NCI-H1417 treated with DMSO at 0.1 percent for 48 hours (cell line): ENCODE measurements around the gene CYFIP1.
"Not testable (repeated sequence)": the region's sequence is repeated elsewhere in the genome, so short reads cannot be mapped to it uniquely, and the experiment has no call there.

Experiments
- DNase-seq: peaks from one replicate; lab custom pipeline; 2025; lab: John Stamatoyannopoulos, UW

CYFIP1 gene

DNA sequence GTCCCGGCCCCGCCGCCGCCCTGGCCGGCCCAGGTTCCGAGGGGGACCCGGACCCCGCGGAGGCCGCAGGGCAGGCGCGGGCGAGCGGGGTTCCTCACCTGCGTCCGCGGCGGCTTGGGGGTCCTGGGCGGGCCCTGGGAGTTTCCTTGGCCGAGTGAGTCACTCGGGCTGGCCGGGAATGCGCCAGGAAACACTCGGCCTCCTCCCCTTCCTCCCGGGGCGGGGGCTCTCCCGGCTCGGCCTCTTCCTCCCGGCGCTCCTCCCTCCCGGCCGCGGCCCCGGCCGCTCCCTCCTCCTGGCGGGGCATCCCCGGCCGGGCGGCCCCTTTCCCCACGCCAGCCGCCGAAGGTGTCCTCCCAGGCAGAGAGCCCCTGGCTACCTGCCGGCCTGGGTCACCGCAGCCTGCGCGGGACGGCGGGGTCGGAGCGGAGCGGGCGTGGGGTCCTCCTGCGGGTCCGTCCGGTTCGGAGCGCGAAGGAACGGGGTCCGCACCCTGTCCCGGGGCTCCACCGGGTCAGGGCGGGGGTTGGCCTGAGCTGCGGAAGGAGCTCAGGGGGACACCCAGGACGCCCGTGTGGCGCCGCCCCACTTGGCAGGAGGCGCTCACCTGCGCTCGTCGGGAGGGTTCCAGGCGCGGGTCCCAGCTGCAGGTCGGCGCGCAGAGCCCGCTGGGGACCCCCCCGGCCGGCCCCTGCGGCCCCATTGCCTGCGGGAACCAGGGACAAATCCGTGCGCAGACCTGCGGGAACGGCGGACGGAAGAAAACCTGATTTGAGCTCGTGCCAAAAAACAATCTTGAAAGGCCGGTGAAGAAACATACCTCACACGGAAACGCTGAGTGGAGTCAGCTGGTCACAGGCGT is at the start of gene CYFIP1:
Gene CYFIP1 (minus strand): TSS at position 180 of the 862 bp plus-strand sequence. CDS start 33,083 bp downstream, outside the sequence.
- no peak for DNase-seq

- no peak for DNase-seq
These were observed 46.0 kb upstream of the CYFIP1 start for GRCh38 chr15:23026218-23026617.

DNA sequence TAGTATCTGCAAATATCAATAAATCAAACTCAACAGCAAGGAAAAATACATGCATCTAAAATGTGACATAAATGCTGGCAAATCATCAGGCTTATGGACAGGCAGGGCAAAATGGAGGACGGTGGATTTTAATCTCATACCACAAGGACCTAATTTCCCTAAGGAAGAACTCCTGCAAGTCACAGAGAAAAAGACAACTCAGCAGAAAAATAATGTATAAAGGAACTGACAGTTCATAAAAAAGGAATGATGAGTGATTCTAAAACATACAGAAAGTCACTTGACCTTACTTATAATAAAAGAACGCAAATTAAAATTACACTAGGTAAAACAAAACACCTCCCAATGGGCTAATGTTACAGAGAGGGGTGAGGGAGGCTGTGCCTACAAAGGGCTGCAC is 42.0 kb upstream of the CYFIP1 start:
- DNase-seq, result no peak

DNA sequence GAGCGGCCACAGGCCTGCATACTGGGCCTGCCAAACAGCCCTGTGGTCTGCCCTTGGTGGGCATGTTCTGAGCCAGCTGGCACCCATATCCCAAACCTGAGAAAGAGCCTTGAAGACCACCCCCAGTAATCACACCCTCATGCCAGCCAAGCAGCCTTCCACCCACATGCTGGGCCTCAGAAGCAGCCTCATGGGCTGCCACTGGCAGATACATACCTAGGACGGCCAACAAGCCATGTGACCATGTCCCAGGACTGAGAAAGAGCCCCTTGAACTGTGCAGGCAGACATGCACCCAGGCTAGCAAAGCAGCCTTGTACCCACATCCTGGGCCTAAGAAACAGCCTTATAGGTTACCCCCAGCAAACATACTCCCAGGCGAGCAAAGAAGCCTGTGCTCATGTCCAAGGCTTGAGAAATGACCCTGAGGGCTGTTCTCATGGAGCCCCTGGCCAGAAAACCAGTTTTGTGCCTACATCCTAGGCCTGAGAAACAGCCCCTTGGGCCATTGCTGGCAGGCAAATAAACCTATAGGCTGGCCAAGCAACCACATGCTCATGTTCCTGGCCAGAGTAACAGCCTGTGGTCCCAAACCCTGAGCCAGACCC is 34.3 kb upstream of the CYFIP1 start:
- DNase-seq, result no peak

DNA sequence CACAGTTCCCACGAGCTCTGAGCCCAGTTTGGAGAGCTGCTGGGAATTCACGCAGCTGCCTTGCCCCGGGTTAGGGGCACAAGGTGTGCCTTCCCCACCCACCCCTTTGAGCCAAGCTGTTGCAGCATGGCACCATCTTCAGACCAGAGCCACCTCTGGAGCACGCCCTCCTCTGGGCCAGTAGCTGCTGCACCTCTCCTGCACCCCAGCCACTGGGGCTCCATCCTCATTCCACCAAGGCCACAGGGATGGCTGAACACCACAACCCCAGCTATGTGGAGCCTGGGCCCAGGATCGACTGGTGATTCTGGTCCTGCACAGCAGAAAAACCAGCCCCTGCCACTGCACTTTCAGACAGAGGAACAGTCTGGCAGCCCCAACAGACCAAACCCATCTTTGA is 33.5 kb upstream of the CYFIP1 start:
- no peak for DNase-seq

- not testable (repeated sequence) for DNase-seq
These were observed 32.4 kb upstream of the CYFIP1 start for GRCh38 chr15:23012616-23013015.

DNA sequence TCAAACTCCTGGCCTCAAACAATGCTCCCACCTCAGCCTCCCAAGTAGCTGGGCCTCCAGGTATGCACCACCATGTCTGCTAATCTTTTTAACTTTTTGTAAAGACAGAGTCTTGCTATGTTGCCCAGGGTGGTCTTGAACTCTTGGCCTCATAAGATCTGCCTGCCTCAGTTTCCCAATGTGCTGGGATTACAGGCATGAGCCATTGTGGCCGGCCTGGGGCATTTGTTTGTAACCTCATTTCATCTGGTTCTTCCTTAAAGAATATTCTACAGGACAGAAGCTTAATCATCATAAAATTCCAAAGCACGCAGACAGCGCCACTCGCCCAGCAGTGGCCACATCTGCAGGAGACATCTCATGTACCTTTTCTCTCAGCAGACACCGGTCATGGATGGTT is 23.6 kb upstream of the CYFIP1 start:
- no peak for DNase-seq

- DNase-seq, result no peak
These were observed 22.8 kb upstream of the CYFIP1 start for GRCh38 chr15:23002920-23003319.

- no peak for DNase-seq
These were observed 15.6 kb upstream of the CYFIP1 start for GRCh38 chr15:22995795-22996194.

DNA sequence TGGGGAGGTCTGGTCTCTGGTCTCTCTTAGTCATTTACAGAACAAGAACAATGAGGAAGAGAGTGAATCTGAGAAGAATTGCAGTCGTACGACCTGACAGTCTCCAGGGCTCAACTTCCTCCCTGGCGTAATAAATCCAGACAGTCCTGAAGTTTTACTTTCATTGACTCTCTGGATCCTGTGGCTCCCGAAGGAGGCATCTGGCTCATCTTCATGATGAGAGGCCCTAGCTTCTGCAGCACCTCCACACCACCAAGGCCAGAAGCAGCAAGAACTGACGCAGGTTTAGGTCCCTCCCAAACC is 11.8 kb upstream of the CYFIP1 start:
- no peak for DNase-seq

- DNase-seq, result no peak
These were observed 9.7 kb upstream of the CYFIP1 start for GRCh38 chr15:22989576-22990477.

DNA sequence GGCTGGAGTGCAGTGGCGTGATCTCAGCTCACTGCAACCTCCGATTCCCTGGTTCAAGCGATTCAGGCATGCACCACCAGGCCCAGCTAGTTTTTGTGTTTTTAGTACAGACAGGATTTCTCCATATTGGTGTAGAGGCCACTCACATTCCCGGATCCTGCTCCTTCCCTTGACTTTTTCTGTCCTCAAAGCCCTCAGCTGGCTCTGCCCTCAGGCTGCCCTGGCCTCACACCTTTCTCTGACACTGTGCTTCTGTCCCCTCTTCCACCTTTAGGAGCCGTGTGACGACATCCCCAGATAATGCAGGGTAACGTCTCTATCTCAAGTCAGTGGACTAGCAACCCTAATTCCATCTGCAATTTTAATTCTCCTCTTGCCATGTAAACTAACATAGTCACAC is 8.6 kb upstream of the CYFIP1 start:
- DNase-seq, result no peak

DNA sequence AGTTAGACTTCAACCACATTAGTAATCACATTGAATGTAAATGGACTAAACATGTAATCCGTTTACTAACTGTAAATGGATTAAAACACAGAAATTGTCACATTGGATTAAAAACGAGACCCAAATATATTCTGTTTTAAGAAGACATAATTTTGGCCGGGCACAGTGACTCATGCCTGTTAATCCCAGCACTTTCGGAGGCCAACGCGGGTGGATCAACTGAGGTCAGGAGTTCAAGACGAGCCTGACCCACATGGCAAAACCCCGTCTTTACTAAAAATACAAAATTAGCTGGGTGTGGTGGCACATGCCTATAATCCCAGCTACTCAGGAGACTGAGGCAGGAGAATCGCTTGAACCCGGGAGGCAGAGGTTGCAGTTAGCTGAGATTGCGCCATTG is 1.8 kb upstream of the CYFIP1 start:
- DNase-seq, result not testable (repeated sequence)

GRCh38 chr15:22981051-22981840 is 1.1 kb upstream of the CYFIP1 start:
- DNase-seq, result no peak

DNA sequence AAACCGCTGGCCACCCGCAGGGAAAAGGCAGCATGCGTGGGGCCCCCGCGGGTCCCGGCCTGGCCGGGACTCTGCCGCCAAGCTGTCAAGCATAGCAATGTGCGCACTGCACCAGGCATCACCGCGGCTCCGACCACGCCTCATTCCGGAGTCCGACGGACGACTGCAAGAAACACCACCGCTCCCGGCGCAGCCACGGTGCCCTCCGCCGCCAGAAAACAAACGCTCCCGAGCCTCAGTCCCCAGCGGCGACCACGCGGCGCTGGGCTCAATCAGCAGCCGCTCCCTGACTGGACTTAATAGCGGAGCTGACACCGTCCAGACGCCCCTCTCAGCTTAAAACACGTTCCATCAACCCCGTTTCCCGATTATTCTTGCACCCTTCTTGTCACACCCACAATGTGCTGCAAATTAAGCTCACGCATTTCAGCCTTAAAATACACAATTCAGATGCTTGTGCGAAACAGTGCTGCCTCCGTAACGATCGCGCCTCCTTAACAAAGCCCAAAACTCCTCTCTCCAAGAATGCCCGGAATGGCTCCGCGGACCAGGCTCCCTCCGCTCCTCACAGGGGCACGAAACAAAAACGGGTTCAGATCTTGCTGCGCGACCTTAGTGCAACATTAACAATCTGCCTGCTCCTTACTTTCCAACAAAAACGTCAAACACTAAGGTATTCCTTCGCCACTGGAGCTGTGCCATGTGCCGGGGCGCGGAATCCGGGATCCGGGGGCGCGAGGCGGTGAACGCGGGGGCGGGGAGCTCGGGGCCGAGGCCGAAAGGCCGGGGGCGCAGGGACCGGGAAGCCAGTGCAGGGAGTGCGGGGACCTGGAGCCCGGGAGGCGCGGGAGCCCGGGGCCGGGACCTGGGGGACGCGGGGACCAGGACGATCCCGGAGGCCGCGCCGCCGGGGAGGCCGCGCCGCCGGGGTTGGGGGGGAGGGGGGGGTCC is 655 bp downstream of the CYFIP1 start:
- no peak for DNase-seq

DNA sequence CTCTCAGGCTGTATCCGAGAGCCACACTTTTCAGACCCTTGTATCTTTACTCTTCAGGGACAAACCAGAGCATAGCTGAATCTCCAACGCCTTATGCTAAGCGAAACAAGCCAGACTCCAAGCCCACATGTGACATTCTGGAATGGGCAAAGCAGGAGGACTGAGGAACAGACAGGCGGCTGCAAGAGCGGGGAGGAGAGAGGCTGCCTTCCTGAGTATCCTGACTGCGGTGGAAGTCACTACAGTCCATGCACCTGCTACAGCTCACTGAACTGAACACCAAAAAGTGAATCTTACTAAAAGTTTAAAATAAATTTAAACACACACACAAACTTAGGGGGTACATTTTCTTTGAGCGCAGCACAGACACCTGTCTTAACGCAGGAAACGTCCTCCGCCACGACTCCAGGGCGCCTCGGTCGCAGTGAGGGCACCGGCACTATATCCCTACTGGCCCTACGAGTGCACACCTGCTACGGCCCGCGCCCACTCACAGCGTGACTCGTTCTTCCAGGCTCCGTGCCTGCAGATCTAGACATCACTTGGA is 1.4 kb downstream of the CYFIP1 start:
- DNase-seq, result no peak

DNA sequence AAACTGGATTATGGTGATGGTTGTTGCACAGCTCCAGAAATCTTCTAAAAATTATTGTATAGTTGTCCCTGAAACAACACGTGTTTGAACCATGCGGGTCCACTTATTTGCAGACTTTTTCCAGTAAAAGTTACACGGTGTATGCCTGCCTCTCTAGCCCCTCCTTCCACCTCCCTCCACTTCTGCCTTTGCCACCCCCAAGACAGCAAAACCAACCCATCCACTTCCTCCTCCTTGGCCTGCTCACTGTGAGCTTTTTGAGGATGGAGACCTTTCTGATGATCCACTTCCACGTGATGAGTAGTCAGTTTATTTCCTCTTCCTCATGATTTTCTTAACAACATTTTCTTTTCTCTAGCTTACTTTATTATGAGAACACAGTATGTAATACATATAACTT is 5.4 kb downstream of the CYFIP1 start:
- no peak for DNase-seq

DNA sequence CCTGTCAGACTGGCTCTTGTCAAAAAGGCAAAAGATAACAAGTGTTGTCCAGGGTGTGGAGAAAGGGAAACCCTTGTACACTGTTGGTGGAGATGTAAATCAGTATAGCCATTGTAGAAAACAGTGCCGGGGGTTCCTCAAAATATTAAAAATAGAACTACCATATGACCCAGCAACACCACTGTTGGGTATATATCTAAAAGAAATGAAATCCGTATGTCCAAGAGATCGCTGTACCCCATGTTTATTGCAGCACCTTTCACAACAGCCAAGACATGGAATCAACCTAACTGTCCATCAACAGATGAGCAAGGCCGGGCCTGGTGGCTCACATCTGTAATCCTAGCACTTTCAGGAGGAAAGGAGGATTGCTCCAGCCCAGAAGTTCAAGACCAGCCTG is 6.2 kb downstream of the CYFIP1 start:
- DNase-seq, result no peak

DNA sequence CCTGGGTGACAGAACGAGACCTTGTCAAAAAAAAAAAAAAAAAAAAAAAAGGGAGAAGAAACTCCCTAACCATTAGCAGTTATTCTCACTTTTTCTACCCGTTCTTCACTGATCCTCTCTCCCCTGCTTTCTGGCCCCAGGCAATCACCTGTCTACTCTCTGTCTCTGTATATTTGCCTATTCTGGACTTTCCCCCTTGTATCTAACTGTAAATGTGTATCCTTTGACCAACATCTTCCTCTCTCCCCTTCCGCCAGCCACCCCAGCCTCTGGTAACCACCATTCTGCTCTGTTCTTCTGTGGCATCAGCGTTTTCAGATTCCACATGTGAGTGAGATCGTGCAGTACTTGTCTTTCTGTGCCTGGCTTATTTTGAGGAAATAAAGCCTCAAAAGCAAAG is 6.9 kb downstream of the CYFIP1 start:
- DNase-seq, result no peak

GRCh38 chr15:22969489-22969888 is 10.7 kb downstream of the CYFIP1 start:
- DNase-seq, result no peak

DNA sequence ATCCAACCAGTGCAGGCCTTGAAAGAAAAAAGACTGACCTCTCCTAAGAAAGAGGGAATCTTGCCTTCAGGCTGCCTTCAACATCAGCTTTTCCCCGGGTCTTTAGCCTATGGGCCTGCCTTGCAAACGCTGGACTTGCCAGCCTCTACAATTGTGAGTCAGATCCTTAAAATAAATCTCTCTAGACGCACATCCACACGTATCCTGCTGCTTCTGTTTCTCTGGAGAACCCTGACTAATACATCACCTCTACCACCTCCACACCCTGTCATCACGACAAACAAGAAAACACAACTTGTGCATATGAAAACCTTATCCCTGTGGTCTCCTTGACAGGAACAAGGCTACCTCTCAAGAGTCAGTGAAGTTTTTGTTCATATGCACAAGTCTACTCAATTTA is 11.8 kb downstream of the CYFIP1 start:
- DNase-seq, result no peak
